ENCODE results near the gene PTPRR. TPM values are rescaled to one million over a fixed set of nuclear protein-coding genes. Genes with fewer than 3 reads are reported as not detected.

PTPRR gene
- total RNA-seq, 4 donors from 2014 or later: not detected

DNA sequence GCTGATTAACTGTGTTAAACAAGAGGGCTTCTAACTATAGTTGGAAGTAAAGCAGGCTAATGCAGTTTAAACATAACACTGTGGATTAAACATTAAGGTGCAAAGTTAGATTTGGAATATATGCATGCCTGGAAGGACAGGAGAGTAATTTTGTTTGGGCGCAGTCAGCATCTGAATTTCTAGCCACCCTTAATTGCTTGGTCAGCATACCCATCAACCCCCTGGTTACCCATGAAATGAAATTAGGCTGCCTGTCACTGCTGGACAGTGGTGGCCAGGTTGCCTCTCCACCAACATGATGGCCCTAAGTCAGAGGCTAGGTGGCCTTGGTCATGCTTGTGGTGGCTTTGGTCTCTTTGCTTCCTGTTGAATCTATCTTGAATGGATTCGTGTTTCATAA, 253.3 kb downstream of the PTPRR start:
- Histone ChIP-seq H3K27me3 (no peaks in the 10 kb centered on the region), H3K4me3 (no peak overlapping the region), H3K4me1 (peaks cover 5% of the 10 kb centered on the region), H3K27ac (no peak overlapping the region), H3K9me3 (no peaks in the 10 kb centered on the region), H3K36me3 (no peaks in the 10 kb centered on the region)
- DNase-seq (ENCODE audit: low spot score in 2 of 2): no peak
- WGBS: 93% methylated on average over 2 of the region's 2 CpGs
- TF ChIP-seq, protein P1, sequence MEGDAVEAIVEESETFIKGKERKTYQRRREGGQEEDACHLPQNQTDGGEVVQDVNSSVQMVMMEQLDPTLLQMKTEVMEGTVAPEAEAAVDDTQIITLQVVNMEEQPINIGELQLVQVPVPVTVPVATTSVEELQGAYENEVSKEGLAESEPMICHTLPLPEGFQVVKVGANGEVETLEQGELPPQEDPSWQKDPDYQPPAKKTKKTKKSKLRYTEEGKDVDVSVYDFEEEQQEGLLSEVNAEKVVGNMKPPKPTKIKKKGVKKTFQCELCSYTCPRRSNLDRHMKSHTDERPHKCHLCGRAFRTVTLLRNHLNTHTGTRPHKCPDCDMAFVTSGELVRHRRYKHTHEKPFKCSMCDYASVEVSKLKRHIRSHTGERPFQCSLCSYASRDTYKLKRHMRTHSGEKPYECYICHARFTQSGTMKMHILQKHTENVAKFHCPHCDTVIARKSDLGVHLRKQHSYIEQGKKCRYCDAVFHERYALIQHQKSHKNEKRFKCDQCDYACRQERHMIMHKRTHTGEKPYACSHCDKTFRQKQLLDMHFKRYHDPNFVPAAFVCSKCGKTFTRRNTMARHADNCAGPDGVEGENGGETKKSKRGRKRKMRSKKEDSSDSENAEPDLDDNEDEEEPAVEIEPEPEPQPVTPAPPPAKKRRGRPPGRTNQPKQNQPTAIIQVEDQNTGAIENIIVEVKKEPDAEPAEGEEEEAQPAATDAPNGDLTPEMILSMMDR (IDR thresholded peaks at IDR 0.05): no peak
- TF ChIP-seq POLR2A (IDR thresholded peaks at IDR 0.05) (no peak), EP300 (IDR thresholded peaks at IDR 0.05) (no peak), POLR2AphosphoS5 (IDR thresholded peaks at IDR 0.05) (no peak)

DNA sequence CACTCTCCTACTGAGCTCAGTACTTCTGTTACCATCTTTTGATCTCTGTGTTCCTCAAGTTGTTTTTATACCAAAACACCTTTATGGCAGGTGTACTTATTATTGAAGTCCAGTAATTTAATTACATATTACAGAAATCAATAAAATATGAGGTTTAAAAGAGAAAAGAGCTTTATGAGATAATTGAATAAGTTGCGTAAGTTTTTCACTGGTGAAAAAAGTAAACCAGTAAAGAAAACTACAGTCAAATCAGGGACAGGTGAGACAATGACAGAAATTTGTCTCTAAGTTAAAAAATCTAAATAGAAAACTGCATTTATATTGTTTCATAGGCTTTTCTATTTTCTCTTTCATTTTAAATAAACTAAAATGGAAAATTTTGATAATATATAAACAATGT, 254.2 kb downstream of the PTPRR start:
- WGBS: 95% methylated on average over 1 of the region's 1 CpG

DNA sequence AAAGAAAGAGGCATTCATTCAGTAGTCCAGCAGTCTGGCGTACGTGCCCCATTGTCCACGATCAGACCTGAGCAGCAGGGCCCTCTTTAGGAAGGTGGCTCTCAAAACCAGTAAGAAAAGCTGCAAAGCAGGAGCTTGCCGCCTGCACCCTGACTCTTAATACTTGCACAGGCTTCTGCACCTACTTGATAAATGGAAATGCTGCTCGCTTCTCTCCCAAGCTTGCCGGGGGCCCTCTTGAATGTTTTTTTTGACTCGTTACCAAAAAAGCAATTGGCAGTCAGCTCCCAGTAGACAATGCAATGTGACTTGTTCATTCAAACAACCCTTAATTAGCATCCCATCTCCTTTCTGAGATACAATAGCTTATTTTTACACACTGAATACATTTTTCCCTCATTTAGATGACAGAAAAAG, 256.1 kb downstream of the PTPRR start:
- DNase-seq (ENCODE audit: low spot score in 2 of 2): no peak
- WGBS: 48% methylated on average over 7 of the region's 7 CpGs
- peaks cover 23% of the 10 kb centered on the region for H3K4me1 ChIP-seq
- no peak overlapping the region for H3K4me3 ChIP-seq
- TF ChIP-seq, protein P1 (IDR thresholded peaks at IDR 0.05): no peak
- TF ChIP-seq EP300 (IDR thresholded peaks at IDR 0.05): no peak
- no peak for TF ChIP-seq POLR2AphosphoS5 (IDR thresholded peaks at IDR 0.05)
- no peak for TF ChIP-seq POLR2A (IDR thresholded peaks at IDR 0.05)
- H3K9me3 ChIP-seq: no peaks in the 10 kb centered on the region
- no peaks in the 10 kb centered on the region for H3K36me3 ChIP-seq
- peak overlapping the region; percentile 5 for H3K27ac ChIP-seq
- no peaks in the 10 kb centered on the region for H3K27me3 ChIP-seq

More for the DNA sequence above, 254.2 kb downstream of the PTPRR start:
- Histone ChIP-seq H3K36me3 (no peaks in the 10 kb centered on the region), H3K27ac (no peak overlapping the region), H3K4me1 (peaks cover 13% of the 10 kb centered on the region), H3K9me3 (no peaks in the 10 kb centered on the region), H3K4me3 (no peak overlapping the region), H3K27me3 (no peaks in the 10 kb centered on the region)
- TF ChIP-seq EP300 (IDR thresholded peaks at IDR 0.05) (no peak), POLR2AphosphoS5 (IDR thresholded peaks at IDR 0.05) (no peak)
- TF ChIP-seq, protein P1 (IDR thresholded peaks at IDR 0.05): no peak
- no peak for DNase-seq (ENCODE audit: low spot score in 2 of 2)

DNA sequence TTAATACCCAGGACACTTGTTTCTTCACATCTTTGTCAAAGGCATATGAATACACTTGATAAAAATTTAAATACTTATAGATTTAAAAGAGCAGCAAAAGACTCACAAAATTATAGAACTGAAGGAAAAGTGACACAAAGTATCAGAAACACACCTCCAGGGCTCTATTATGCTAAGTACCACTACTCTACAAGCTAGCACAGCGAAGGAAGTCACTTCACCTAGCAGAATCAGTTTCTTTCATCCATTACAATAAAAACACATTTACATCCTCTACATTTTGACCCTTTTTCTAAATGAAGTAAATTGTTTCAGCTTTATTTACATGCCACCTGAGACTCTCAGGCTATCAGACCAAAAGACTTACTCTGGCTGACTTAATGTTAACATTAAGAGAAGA, 256.7 kb downstream of the PTPRR start:
- 93% methylated on average over 1 of the region's 1 CpG for WGBS
- no peak for DNase-seq (ENCODE audit: low spot score in 2 of 2)

DNA sequence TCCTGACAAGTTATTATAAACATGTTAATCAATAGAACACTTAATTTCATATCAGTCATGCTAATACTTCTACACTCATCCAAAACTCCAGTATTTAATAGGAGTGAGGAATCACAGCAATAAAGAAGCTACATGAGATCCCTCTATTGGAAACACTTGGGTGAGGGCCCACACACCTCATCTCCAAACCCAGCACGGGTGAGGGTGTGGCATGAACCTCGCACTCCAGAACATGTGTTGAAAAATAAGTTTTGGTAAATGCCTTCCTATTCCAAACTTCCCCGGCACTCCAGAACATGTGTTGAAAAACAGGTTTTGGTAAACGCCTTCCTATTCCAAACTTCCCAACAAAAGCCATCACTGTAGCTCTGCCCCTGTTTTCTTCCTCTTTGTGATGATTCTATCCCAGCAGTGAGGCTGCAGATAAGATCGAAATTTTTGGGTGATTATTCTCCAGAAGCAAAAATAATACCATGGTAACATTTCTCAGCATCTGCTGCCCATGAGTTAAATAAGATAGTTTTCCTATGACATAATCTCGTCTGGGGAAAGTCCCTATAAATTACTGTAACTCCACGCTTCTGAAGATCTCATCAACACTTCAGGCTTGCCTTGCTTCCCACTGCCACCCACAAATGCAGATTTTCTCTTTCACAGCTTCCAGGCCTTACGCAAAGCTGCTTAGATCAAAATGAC, 258.9 kb downstream of the PTPRR start:
- DNase-seq (ENCODE audit: low spot score in 2 of 2): no peak
- H3K4me1 ChIP-seq: peaks cover 23% of the 10 kb centered on the region
- 19% methylated on average over 8 of the region's 8 CpGs for WGBS
- H3K9me3 ChIP-seq: no peaks in the 10 kb centered on the region
- TF ChIP-seq EP300 (IDR thresholded peaks at IDR 0.05): no peak
- no peak overlapping the region for H3K4me3 ChIP-seq
- H3K27ac ChIP-seq: peak overlapping the region; percentile 7
- no peaks in the 10 kb centered on the region for H3K36me3 ChIP-seq
- H3K27me3 ChIP-seq: no peaks in the 10 kb centered on the region

More for the DNA sequence above, 256.7 kb downstream of the PTPRR start:
- Histone ChIP-seq H3K9me3 (no peaks in the 10 kb centered on the region), H3K4me1 (peaks cover 23% of the 10 kb centered on the region), H3K36me3 (no peaks in the 10 kb centered on the region), H3K4me3 (no peak overlapping the region), H3K27ac (no peak overlapping the region), H3K27me3 (no peaks in the 10 kb centered on the region)
- TF ChIP-seq, protein P1 (IDR thresholded peaks at IDR 0.05): no peak
- no peak for TF ChIP-seq EP300 (IDR thresholded peaks at IDR 0.05)
- TF ChIP-seq POLR2A (IDR thresholded peaks at IDR 0.05): no peak
- no peak for TF ChIP-seq POLR2AphosphoS5 (IDR thresholded peaks at IDR 0.05)

All from suprapubic skin (tissue), 4 donors.